NCI-H2081 treated with DMSO at 0.1 percent for 48 hours (cell line): ENCODE results near the gene CYP2E1.
"Not testable (repeated sequence)": the region's sequence is repeated elsewhere in the genome, so short reads cannot be mapped to it uniquely, and the experiment has no call there.

ENCODE experiments used
- DNase-seq: peaks from one replicate; lab custom pipeline; 2025; lab: John Stamatoyannopoulos, UW

The CYP2E1 gene

DNA sequence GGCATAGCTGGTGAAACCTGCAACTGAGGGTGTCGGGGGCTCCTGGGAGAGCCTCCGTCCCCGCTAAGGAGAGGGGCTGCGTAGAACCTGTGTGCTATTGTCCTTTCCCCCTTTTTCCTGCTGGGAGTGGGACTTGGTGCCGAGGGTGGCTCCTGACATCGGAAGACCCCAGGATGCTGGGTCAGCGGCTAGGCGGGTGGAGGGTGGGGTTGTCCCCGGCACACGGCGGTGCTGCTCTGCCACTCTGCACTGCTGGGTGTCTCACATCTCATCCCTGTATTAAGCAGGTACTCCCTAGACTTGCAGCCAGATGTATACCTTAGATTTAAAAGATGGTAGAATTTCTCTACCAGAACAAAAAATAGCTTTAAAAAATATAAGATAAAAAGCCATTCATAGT is 44.9 kb downstream of the CYP2E1 start:
- DNase-seq: not testable (repeated sequence)

GRCh38 chr10:133573460-133573859 is 46.3 kb downstream of the CYP2E1 start:
- DNase-seq: not testable (repeated sequence)

DNA sequence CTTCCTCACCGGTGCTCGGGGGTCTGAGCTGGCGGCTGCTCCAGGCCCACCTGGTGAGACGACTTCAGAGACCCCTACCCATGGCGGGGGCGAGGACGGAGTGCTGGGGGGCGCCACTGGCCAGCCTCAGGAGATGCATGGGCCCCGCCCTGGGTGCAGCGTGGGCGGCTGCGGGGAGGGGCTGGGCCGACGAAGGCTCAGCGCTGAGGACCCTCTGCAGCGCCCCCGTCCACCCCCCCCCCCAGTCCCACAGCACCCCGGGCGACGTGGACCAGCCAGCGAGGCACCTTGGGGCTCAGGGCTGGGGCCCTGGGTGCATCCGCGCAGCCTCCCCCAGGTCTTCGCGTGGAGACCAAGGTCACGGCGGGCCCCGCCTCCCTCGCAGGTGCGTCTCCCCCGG is 49.9 kb downstream of the CYP2E1 start:
- DNase-seq: not testable (repeated sequence)
